ENCODE measurements around the gene ZMYM2.

Gene ZMYM2

DNA sequence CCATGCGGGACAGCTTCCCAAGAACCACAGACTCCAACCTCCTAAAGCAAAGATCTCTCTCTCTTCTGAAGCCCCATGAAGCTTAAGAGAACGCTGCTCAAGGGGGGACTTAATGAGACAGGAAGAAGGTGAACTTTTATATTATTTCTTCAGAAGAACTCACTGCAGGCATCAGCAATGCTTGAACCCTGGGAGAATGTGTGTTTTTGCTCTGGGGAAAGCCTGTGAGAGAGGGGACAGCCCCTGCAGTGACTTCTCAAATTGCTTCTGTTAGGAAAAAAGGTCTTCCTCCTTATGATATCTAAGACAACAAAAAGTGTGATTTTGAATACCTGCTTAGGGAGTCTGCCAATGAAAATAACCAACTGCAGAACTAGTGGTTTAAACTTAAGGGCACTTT is 179.3 kb downstream of the ZMYM2 start:
- H3K4me2 ChIP-seq (ENCODE audit: low read length), result no peak overlapping the region
- 0 out of 2 replicates have a peak, but pooled peaks cover 4% of the 10 kb centered on the region for H3K27me3 ChIP-seq (ENCODE audit: insufficient read depth, low read length)
- H3K9ac ChIP-seq (ENCODE audit: low read length), result no peak overlapping the region

DNA sequence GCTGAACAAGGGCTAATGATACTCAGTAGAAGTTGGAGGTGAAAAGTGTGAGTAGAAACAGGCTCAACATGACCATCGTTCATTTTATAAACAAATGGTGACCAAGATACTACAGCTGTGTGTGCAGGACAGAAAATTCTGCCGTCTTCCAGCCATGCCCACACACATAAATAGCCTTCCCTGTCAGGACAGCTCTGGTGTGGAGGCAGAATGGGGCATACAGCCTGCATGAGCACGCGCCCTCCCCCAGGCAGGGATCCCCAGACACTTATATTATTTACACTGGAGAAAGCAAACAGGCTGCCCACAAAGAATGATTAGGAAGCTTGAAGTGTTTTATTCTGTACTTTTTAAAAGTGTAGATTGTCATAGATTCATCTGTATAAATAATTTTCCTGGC is 182.0 kb downstream of the ZMYM2 start:
- Histone ChIP-seq H3K9me2 (ENCODE audit: low read depth, low read length) (no peaks in the 10 kb centered on the region), H4K20me1 (ENCODE audit: insufficient read depth, low read length) (no peaks in the 10 kb centered on the region), H3K4me3 (ENCODE audit: low read depth, low read length, poor library complexity, severe bottlenecking) (no peak overlapping the region), H3K36me3 (ENCODE audit: insufficient read depth, low read length) (no peaks in the 10 kb centered on the region), H3K27me3 (ENCODE audit: insufficient read depth, low read length) (0 out of 2 replicates have a peak, but pooled peaks cover 4% of the 10 kb centered on the region), H3K4me2 (ENCODE audit: low read length) (no peak overlapping the region), H3K9ac (ENCODE audit: low read length) (no peak overlapping the region), H3F3A (ENCODE audit: insufficient read depth, low read length) (no peaks in the 10 kb centered on the region), H3K27ac (ENCODE audit: low read depth, low read length, poor library complexity, severe bottlenecking) (no peak overlapping the region), H2AFZ (ENCODE audit: low read length) (no peak overlapping the region), H3K4me1 (ENCODE audit: insufficient read depth, low read length, severe bottlenecking) (no peaks in the 10 kb centered on the region), H3K9me3 (ENCODE audit: low read length) (no peaks in the 10 kb centered on the region), H3K79me2 (ENCODE audit: insufficient read depth, low read length) (no peaks in the 10 kb centered on the region)
- no peak for TF ChIP-seq EZH2 (IDR thresholded peaks at IDR 0.05; ENCODE audit: borderline replicate concordance, low read length)
- TF ChIP-seq, protein P1, sequence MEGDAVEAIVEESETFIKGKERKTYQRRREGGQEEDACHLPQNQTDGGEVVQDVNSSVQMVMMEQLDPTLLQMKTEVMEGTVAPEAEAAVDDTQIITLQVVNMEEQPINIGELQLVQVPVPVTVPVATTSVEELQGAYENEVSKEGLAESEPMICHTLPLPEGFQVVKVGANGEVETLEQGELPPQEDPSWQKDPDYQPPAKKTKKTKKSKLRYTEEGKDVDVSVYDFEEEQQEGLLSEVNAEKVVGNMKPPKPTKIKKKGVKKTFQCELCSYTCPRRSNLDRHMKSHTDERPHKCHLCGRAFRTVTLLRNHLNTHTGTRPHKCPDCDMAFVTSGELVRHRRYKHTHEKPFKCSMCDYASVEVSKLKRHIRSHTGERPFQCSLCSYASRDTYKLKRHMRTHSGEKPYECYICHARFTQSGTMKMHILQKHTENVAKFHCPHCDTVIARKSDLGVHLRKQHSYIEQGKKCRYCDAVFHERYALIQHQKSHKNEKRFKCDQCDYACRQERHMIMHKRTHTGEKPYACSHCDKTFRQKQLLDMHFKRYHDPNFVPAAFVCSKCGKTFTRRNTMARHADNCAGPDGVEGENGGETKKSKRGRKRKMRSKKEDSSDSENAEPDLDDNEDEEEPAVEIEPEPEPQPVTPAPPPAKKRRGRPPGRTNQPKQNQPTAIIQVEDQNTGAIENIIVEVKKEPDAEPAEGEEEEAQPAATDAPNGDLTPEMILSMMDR (IDR thresholded peaks at IDR 0.05; ENCODE audit: low read length), result no peak

More for the DNA sequence above, 179.3 kb downstream of the ZMYM2 start:
- Histone ChIP-seq H3K4me3 (ENCODE audit: low read depth, low read length, poor library complexity, severe bottlenecking) (no peak overlapping the region), H3K9me2 (ENCODE audit: low read depth, low read length) (no peaks in the 10 kb centered on the region), H4K20me1 (ENCODE audit: insufficient read depth, low read length) (no peaks in the 10 kb centered on the region), H3K27ac (ENCODE audit: low read depth, low read length, poor library complexity, severe bottlenecking) (no peak overlapping the region), H3F3A (ENCODE audit: insufficient read depth, low read length) (no peaks in the 10 kb centered on the region), H3K79me2 (ENCODE audit: insufficient read depth, low read length) (no peaks in the 10 kb centered on the region), H3K4me1 (ENCODE audit: insufficient read depth, low read length, severe bottlenecking) (no peaks in the 10 kb centered on the region), H3K36me3 (ENCODE audit: insufficient read depth, low read length) (no peaks in the 10 kb centered on the region), H2AFZ (ENCODE audit: low read length) (no peak overlapping the region), H3K9me3 (ENCODE audit: low read length) (no peaks in the 10 kb centered on the region)
- TF ChIP-seq EZH2 (IDR thresholded peaks at IDR 0.05; ENCODE audit: borderline replicate concordance, low read length), result no peak
- TF ChIP-seq, protein P1 (IDR thresholded peaks at IDR 0.05; ENCODE audit: low read length), result no peak

All from OCI-LY1 (cell line).